ENCODE data around the gene C9orf78. TPM values are rescaled to one million over a fixed set of nuclear protein-coding genes. Genes with fewer than 3 reads are reported as not detected.
A peak's percentile ranks its signal among the peaks of the same experiment; 100 is the strongest.

C9orf78 gene
- total and polyA plus RNA-seq, 8 donors, result 30.1 to 71.9 (median 65.6) TPM

DNA sequence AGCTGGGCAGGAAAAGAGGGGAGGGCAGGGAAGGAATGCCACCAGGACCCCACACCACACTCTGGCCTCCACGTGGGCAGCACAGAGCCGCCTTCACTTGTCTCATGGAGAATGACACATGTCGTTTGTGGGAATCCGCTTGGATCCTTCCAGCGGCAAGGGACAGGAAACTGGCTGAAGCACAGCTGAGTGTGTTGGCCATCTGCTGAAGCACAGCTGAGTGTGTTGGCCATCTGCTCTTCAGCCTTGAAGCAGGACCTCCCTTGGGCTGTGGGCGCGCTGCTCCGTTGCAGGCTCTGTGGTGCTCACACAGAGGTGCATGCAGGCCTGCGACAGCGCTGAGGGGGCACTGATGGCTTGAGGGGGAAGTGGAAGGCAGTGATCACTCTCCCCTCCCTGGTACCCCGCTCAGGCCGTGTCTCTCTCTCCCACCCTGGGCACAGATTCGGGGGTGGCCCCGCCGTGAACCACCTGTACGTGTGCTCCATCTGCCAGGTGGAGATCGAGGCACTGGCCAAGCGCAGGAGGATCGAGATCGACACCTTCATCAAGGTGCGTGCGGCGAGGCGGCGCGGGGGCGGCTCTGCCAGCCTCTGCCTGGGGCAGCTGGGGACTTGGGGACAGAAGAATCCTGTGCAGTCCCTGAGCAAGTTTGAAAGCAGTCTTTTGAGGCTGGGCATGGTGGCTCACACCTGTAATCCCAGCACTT is 40.8 kb upstream of the C9orf78 start:
- Histone ChIP-seq H3K36me3 (no peaks in the 10 kb centered on the region), H3K9me3 (no peaks in the 10 kb centered on the region)
- ATAC-seq, result no peak

DNA sequence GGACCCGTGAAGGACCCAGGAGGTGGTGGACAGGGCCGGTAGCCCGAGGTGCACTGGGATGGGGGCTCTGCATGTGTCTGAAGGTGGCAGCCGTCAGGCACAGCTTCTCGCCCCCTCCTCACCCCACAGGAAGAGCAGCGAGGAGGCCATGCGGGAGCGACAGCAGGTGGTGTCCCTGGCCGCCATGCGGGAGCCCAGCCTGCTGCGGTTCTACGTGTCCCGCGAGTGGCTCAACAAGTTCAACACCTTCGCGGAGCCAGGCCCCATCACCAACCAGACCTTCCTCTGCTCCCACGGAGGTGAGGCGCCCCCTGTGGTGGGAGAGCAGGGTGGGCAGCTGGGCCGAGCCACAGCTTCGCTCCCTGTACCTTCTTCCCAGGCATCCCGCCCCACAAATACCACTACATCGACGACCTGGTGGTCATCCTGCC is 40.1 kb upstream of the C9orf78 start:
- DNase-seq (peak in 1 of 4 donors; percentile 66), ATAC-seq (no peak)
- TF ChIP-seq, protein P1, sequence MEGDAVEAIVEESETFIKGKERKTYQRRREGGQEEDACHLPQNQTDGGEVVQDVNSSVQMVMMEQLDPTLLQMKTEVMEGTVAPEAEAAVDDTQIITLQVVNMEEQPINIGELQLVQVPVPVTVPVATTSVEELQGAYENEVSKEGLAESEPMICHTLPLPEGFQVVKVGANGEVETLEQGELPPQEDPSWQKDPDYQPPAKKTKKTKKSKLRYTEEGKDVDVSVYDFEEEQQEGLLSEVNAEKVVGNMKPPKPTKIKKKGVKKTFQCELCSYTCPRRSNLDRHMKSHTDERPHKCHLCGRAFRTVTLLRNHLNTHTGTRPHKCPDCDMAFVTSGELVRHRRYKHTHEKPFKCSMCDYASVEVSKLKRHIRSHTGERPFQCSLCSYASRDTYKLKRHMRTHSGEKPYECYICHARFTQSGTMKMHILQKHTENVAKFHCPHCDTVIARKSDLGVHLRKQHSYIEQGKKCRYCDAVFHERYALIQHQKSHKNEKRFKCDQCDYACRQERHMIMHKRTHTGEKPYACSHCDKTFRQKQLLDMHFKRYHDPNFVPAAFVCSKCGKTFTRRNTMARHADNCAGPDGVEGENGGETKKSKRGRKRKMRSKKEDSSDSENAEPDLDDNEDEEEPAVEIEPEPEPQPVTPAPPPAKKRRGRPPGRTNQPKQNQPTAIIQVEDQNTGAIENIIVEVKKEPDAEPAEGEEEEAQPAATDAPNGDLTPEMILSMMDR (IDR thresholded peaks at IDR 0.05), result no peak
- Histone ChIP-seq H3K36me3 (peaks cover 0 to 1% of the 10 kb centered on the region in 2 donors), H3K27me3 (no peaks in the 10 kb centered on the region), H3K4me3 (no peak overlapping the region), H3K9me3 (no peaks in the 10 kb centered on the region), H3K27ac (no peak overlapping the region), H3K4me1 (no peaks in the 10 kb centered on the region)
- intact Hi-C loops (cut with DNase I), result no loop called here

More for the DNA sequence above, 40.8 kb upstream of the C9orf78 start:
- intact Hi-C loops (cut with DNase I), result no loop called here
- TF ChIP-seq, protein P1 (IDR thresholded peaks at IDR 0.05), result no peak
- H3K27ac ChIP-seq, result no peak overlapping the region
- H3K4me3 ChIP-seq, result no peak overlapping the region
- no peaks in the 10 kb centered on the region for H3K27me3 ChIP-seq
- no peak for DNase-seq
- H3K4me1 ChIP-seq, result no peaks in the 10 kb centered on the region

DNA sequence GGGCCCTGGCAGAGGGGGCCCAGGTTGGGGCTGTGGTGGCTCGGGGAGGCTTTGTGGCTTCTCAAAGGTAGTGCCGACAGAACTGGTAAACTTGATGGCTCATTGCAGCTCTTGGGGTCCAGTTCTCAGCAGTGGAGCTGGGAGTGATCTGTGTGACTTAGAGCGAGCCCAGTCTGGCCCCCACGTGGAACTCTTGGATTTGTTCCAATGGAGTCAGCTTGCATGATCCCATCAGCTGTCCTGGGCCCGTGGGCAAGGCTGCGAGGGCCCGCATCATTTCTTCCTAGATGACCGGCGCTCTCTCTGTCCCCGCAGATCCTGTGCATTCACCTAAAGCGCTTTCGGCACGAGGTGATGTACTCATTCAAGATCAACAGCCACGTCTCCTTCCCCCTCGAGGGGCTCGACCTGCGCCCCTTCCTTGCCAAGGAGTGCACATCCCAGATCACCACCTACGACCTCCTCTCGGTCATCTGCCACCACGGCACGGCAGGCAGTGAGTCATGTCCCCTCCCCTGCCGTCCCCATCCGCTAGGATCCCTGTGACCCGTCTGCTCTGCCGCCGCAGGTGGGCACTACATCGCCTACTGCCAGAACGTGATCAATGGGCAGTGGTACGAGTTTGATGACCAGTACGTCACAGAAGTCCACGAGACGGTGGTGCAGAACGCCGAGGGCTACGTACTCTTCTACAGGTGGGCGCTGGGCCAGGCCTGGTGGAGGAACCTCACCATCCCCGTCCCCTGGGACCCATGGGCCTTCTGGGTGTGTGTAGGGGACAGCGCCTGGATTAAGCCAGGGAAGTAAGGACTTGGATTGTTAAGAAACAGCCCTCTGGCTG is 39.4 kb upstream of the C9orf78 start:
- TF ChIP-seq, protein P1 (IDR thresholded peaks at IDR 0.05), result no peak
- H3K9me3 ChIP-seq, result no peaks in the 10 kb centered on the region
- ATAC-seq (no peak), DNase-seq (peak in 1 of 4 donors; percentile 69)
- H3K36me3 ChIP-seq, result peaks cover 0 to 9% of the 10 kb centered on the region in 2 donors
- H3K4me1 ChIP-seq, result peaks cover 0 to 4% of the 10 kb centered on the region in 2 donors
- no peak overlapping the region for H3K4me3 ChIP-seq
- no peaks in the 10 kb centered on the region for H3K27me3 ChIP-seq
- no peak overlapping the region for H3K27ac ChIP-seq
- intact Hi-C loops (cut with DNase I), result no loop called here

DNA sequence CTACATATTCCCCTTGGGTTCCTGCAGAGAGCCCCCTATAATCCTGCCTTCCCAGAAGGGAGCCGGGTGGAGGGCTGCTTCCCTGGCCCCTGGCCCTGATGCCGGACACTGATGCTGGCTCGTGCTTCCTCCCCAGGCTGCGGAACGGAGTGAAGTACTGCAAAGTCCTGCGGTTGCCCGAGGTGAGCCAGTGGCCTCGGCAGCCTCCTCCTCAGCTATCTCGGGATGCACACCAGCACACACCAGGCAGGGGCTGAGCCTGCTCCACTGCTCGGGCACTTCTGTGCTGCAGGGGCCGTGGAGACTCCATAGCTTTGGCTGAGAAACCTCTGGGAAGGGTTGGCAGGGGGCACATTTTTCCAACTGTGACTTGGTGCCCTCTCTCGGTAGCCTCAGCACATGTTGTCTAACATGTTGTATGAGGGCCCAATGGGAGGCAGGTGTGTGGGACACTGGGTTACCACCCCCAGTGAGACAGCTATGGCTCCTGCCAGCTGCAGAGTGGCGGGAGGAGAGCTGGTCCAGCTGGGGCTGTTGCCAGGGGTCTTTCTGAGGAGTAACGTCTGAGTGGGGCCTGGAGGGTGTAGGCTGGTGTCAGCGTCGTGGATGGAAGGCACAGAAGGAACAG is 38.6 kb upstream of the C9orf78 start:
- H3K27me3 ChIP-seq, result no peaks in the 10 kb centered on the region
- intact Hi-C loops (cut with DNase I), result no loop called here
- ATAC-seq (no peak), DNase-seq (no peak)
- H3K4me3 ChIP-seq, result no peak overlapping the region
- H3K36me3 ChIP-seq, result peaks cover 0 to 17% of the 10 kb centered on the region in 2 donors
- no peak overlapping the region for H3K27ac ChIP-seq
- H3K4me1 ChIP-seq, result peaks cover 0 to 10% of the 10 kb centered on the region in 2 donors
- TF ChIP-seq, protein P1 (IDR thresholded peaks at IDR 0.05), result no peak
- no peaks in the 10 kb centered on the region for H3K9me3 ChIP-seq

DNA sequence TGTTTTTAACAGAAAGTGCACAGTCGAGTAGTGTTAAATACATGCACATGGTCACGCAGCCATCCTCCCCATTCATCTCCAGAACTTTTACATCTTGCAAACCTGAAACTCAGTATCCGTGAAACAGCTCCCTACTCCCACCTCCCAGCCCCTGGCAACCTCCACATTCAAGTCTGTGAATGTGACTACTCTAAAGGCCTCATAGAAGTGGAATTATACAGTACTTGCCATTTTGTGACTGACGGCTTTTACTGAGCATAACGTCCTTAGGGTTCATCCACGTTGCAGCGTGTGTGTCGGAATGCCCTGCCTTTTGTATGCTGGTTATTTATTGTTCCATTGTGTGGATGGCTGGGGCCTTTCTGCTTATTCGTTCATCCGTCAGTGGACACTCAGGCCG is 36.0 kb upstream of the C9orf78 start:
- intact Hi-C loops (cut with DNase I), result no loop called here
- H3K27ac ChIP-seq, result no peak overlapping the region
- H3K4me3 ChIP-seq, result no peak overlapping the region
- peaks cover 0 to 10% of the 10 kb centered on the region in 2 donors for H3K4me1 ChIP-seq
- TF ChIP-seq, protein P1 (IDR thresholded peaks at IDR 0.05), result no peak
- H3K27me3 ChIP-seq, result no peaks in the 10 kb centered on the region
- no peaks in the 10 kb centered on the region for H3K9me3 ChIP-seq
- no peak for ATAC-seq
- DNase-seq, result peak in 1 of 4 donors; percentile 5
- H3K36me3 ChIP-seq, result peaks cover 0 to 34% of the 10 kb centered on the region in 2 donors
